Activated T-helper 1 cell treated with anti-CD3 and anti-CD28 coated beads, Interleukin-2, amount 50 U/mL, for 16 hours (primary cell): Measurements from ENCODE around the gene PRELID2.
"Not testable (repeated sequence)": the region's sequence is repeated elsewhere in the genome, so short reads cannot be mapped to it uniquely, and the experiment has no call there.

Experiments used
- DNase-seq, 2 donors: peaks; one replicate each; pipeline ENCODE4 v3.0.0-alpha.2; 2020; ENCODE audit warnings: low read depth in 1 of 2, low spot score in 1 of 2

The PRELID2 gene

GRCh38 chr5:145834917-145835847 lies at the start of gene PRELID2:
Gene PRELID2 (minus strand): TSS chr5:145835342. CDS start chr5:145835251, 91 bp downstream.
- peak in 1 of 2 donors; percentile 11 for DNase-seq

- DNase-seq: no peak
Measured at GRCh38 chr5:145874765-145875164, 39.6 kb upstream of the PRELID2 start.

GRCh38 chr5:145872914-145873313 lies 37.8 kb upstream of the PRELID2 start, which contains the start of gene GRXCR2:
Gene GRXCR2 (minus strand): TSS chr5:145873014. CDS start chr5:145872968, 46 bp downstream.
- DNase-seq: no peak

GRCh38 chr5:145872486-145872885 lies 37.3 kb upstream of the PRELID2 start:
- DNase-seq: no peak

- no peak for DNase-seq
Measured at GRCh38 chr5:145869753-145870152, 34.6 kb upstream of the PRELID2 start.

- DNase-seq: no peak
Measured at GRCh38 chr5:145867806-145868205, 32.7 kb upstream of the PRELID2 start.

GRCh38 chr5:145864432-145864831 lies 29.3 kb upstream of the PRELID2 start:
- not testable (repeated sequence) for DNase-seq

- no peak for DNase-seq
Measured at GRCh38 chr5:145863003-145863402, 27.9 kb upstream of the PRELID2 start.

GRCh38 chr5:145859897-145860296 lies 24.8 kb upstream of the PRELID2 start:
- no peak for DNase-seq

- DNase-seq: no peak
Measured at GRCh38 chr5:145859453-145859852, 24.3 kb upstream of the PRELID2 start.

GRCh38 chr5:145858959-145859358 lies 23.8 kb upstream of the PRELID2 start:
- DNase-seq: no peak

- no peak for DNase-seq
Measured at GRCh38 chr5:145856285-145856818, 21.2 kb upstream of the PRELID2 start.

GRCh38 chr5:145855763-145856267 lies 20.7 kb upstream of the PRELID2 start:
- no peak for DNase-seq

- DNase-seq: no peak
Measured at GRCh38 chr5:145854651-145855258, 19.6 kb upstream of the PRELID2 start.

GRCh38 chr5:145853781-145854376 lies 18.7 kb upstream of the PRELID2 start:
- no peak for DNase-seq

GRCh38 chr5:145852990-145853389 lies 17.8 kb upstream of the PRELID2 start:
- DNase-seq: no peak

- DNase-seq: no peak
Measured at GRCh38 chr5:145848854-145849253, 13.7 kb upstream of the PRELID2 start.

- no peak for DNase-seq
Measured at GRCh38 chr5:145847499-145848497, 12.7 kb upstream of the PRELID2 start.

GRCh38 chr5:145846081-145846480 lies 10.9 kb upstream of the PRELID2 start:
- DNase-seq: no peak

- DNase-seq: no peak
Measured at GRCh38 chr5:145841299-145841698, 6.2 kb upstream of the PRELID2 start.
